Right cardiac atrium (tissue), 5 donors: ENCODE results near the gene WFDC5. TPM values are rescaled to one million over a fixed set of nuclear protein-coding genes. Genes with fewer than 3 reads are reported as not detected.

Experiments used
- ATAC-seq, 2 donors: fragments of 200-7000 bp; cut with Tn5 transposase; one replicate each; pipeline versions ENCODE4 v1.8.0 to v1.9.1; 2020; ENCODE audit warnings: moderate library complexity in 2 of 2, mild to moderate bottlenecking in 1 of 2
- DNase-seq, 3 donors: peaks; one replicate each; pipeline ENCODE4 v3.0.0-alpha.2; 2020
- H3K27ac ChIP-seq: one replicate; pipeline ENCODE4 v1.5.1; 2013; ENCODE audit warnings: mild to moderate bottlenecking, low read length, control low read depth, moderate library complexity
- H3K27me3 ChIP-seq: one replicate; pipeline ENCODE4 v1.6.1; 2013; ENCODE audit not compliant: control insufficient read depth, insufficient read depth
- H3K4me1 ChIP-seq: one replicate; pipeline ENCODE4 v1.6.1; 2013; ENCODE audit warnings: low read length; ENCODE audit not compliant: control insufficient read depth, insufficient read depth
- H3K4me3 ChIP-seq: one replicate; pipeline ENCODE4 v1.5.1; 2013; ENCODE audit warnings: low read length, control low read depth
- H3K9me3 ChIP-seq: one replicate; pipeline ENCODE4 v1.6.1; 2013; ENCODE audit warnings: low read length; ENCODE audit not compliant: control insufficient read depth
- WGBS: extraction: QIAGEN DNeasy Blood & Tissue Kit; methylation state at CpG from one replicate; pipeline ENCODE4 v1.1.7; 2013; 5-methylcytosine and 5-hydroxymethylcytosine counted together
- intact Hi-C, 4 donors: fragments of 100-400 bp; cut with DNase I; formaldehyde crosslinking; loops; one replicate each; pipeline versions ENCODE4 v1.11.0 to v1.14.0; 2022 to 2023
- polyA plus RNA-seq: library from polyadenylated mRNA; stranded (reverse); fragments of 200-250 nt; gene quantifications from one replicate; pipeline ENCODE4 v1.2.3, GENCODE V29; 2013
- total RNA-seq, 4 donors: library from RNA; stranded (reverse); fragmentation: NEBNext Ultra II Directional; extraction: Animal tissue kit (Norgen Biotek cat#: 25700); gene quantifications; one replicate each; pipeline ENCODE4 v1.2.1, GENCODE V29; 2021
- donor health status: healthy with polysubstance abuse.
- donor health status: DM: no; HTN: yes; CAD: no.
- donor health status: DM: no; HTN: no; CAD: no.
- donor health status: DM: no; HTN: yes; CAD: no; lungs with severe emphysema.
- donor health status: DM: yes; HTN: yes; CAD: no.

Gene WFDC5
- total and polyA plus RNA-seq, 5 donors, result not detected

DNA sequence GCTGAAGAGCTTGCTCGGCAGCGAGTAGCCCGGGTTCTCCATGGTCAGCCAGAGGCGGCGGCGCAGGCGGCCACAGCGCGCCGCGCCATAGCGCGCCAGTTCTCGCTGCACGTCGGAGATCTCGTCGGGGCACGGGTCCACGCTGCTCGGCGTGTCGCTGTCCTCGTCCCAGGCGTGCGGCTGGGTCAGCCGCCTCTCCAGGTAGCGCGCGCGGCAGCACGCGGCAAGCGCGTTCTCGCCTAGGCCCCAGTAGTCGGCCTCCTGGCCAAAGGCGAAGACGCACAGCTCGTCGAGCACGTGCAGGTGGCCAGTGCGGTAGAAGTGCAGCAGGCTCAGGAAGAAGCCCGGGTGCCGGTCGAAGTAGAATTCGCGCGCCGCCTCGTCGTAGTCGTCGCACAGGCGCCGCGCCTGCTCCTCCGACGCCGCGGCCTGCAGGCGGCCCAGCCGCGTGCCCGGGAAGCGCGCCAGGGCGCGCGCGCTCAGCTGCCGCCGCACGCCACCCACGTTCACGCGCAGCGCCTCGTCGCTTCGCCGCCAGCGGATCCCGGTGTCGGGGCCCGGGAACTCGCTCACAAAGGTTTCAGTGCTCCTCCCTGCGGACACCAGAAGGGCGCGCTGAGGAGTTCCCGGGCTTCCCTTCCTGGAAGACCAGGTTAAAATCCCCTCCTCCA, 16.7 kb downstream of the WFDC5 start:
- Histone ChIP-seq H3K27me3 (no peaks in the 10 kb centered on the region), H3K27ac (no peak overlapping the region), H3K4me3 (peak overlapping the region; percentile 2), H3K9me3 (no peaks in the 10 kb centered on the region), H3K4me1 (no peaks in the 10 kb centered on the region)
- intact Hi-C loops, result loop anchor here (5.0 to 10.0 kb wide), 5 partner anchors 51 to 194 kb away; no protein-coding TSS in a partner anchor
- ATAC-seq, result peak; percentile 10 to 22
- DNase-seq, result peak in 2 of 3 donors; percentile 31 to 72
- 6% methylated on average over 91 of the region's 91 CpGs for WGBS

DNA sequence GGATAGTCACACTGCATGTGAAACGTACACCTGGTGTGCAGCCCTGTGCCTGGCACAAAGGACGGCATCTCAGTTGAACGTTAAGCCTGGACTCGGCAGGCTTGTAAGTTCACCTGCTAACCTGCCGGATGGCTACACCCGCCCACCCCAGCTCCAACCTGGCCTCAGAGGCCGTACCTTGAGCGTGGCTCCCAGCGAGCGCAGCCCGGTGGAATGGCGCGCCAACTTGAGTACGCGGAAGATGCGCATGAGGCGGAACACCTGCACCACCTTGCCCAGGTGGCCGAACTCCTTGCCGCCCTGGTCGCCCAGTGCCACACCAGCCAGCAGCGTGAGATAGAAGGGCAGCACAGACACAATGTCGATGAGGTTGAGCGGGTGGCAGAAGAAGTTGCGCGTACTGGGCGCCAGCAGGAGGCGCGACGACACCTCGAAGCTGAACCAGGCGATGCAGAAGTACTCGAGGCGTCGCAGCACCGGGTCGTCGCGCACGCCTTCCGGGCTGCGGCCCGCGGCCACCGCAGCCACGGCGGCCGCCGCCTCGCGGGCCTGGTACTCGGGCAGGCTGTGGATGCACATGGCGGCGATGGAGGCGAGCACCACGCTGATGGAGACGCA, 17.4 kb downstream of the WFDC5 start:
- peak in 2 of 3 donors; percentile 57 to 58 for DNase-seq
- Histone ChIP-seq H3K4me3 (peak overlapping the region; percentile 2), H3K27me3 (no peaks in the 10 kb centered on the region), H3K4me1 (no peaks in the 10 kb centered on the region), H3K27ac (no peak overlapping the region), H3K9me3 (no peaks in the 10 kb centered on the region)
- intact Hi-C loops, result loop anchor here (2.0 to 10.0 kb wide), 6 partner anchors 50 to 195 kb away; no protein-coding TSS in a partner anchor
- no peak for ATAC-seq
- WGBS, result 25% methylated on average over 56 of the region's 56 CpGs

DNA sequence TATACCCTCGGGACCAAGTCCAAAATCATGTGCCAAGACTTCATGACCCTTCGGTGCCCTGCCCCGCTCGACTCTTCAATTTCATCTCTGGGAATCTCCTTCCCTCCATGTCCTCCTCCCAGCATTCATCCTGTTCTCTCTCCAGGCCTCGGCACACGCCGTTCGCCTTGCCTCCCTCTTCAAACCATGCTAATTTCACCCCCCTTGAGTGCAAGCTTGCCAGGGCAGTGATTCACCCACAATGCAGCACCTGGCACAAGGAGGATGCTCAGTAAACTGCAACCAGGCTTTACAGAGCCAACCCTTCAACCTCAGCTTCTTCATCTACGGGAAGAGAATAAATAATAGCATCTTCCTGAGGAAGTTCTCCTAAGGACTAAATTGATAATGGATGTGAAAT, 18.2 kb downstream of the WFDC5 start:
- H3K9me3 ChIP-seq, result no peaks in the 10 kb centered on the region
- DNase-seq, result no peak
- no peak overlapping the region for H3K4me3 ChIP-seq
- ATAC-seq, result no peak
- intact Hi-C loops, result loop anchor here (2.0 to 10.0 kb wide), 6 partner anchors 49 to 196 kb away; no protein-coding TSS in a partner anchor
- WGBS, result 75% methylated on average over 9 of the region's 9 CpGs
- no peak overlapping the region for H3K27ac ChIP-seq
- H3K4me1 ChIP-seq, result no peaks in the 10 kb centered on the region
- H3K27me3 ChIP-seq, result no peaks in the 10 kb centered on the region

DNA sequence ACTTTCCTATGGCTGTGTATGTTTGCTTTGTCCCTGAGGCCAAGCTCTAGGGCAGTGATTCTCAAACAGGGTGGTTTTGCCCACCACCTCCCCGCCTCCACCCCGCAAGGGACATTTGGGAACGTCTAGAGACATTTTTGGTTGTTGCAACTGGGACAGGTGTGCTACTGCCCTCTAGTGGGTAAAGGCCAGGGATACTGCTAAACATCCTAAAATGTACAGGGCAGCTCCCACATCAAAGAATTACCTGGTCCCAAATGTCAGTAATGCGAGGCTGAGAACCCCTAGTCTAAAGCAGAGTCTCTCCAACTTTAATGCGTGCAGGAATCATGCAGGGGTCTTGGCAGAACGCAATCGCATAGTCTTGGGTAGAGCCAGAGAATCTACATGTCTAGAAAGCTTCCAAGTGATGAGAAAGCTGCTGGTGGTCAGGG, 19.2 kb downstream of the WFDC5 start:
- DNase-seq (peak in 2 of 3 donors; percentile 31 to 56), ATAC-seq (peak in 1 of 2 donors; percentile 62)
- H3K27me3 ChIP-seq, result no peaks in the 10 kb centered on the region
- WGBS, result 5% methylated on average over 7 of the region's 7 CpGs
- H3K27ac ChIP-seq, result no peak overlapping the region
- H3K4me3 ChIP-seq, result no peak overlapping the region
- H3K4me1 ChIP-seq, result no peaks in the 10 kb centered on the region
- intact Hi-C loops, result loop anchor here (2.0 to 10.0 kb wide), 6 partner anchors 49 to 196 kb away; no protein-coding TSS in a partner anchor
- H3K9me3 ChIP-seq, result no peaks in the 10 kb centered on the region

DNA sequence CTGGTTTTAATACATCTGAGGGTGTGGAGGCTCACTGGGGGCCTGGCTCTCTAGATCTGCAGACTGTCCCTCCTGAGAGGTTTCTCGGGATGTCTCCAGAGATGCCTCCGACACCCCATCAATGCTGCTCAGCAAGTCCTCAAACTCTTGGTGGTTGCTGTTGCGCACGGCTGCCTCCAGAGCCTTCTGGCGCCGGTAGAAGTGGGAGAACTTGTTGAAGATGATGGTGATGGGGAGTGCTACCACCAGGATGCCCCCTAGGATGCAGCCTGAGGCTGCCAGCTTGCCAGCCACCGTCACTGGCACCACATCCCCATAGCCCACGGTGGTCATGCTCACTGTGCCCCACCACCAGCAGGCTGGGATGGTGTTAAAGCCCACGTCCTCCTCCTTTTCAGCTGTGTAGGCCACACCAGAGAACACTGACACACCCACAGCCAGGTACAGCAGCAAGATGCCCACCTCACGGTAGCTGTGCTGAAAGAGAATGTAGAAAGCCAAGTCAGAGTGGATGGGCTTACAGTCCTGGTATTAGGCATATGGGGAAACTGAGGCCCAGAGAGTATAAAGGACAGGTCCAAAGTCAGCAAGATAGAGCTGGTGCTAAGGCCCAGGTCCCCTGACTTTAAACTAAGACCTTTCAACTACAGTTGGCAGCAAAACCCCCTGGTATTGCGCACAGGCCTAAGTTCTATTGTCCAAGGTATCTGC, 20.0 kb downstream of the WFDC5 start:
- H3K4me3 ChIP-seq, result no peak overlapping the region
- H3K27ac ChIP-seq, result no peak overlapping the region
- intact Hi-C loops, result loop anchor here (5.0 to 10.0 kb wide), 5 partner anchors 48 to 197 kb away; no protein-coding TSS in a partner anchor
- H3K27me3 ChIP-seq, result no peaks in the 10 kb centered on the region
- DNase-seq (no peak), ATAC-seq (no peak)
- 92% methylated on average over 11 of the region's 11 CpGs for WGBS
- H3K9me3 ChIP-seq, result no peaks in the 10 kb centered on the region
- no peaks in the 10 kb centered on the region for H3K4me1 ChIP-seq

DNA sequence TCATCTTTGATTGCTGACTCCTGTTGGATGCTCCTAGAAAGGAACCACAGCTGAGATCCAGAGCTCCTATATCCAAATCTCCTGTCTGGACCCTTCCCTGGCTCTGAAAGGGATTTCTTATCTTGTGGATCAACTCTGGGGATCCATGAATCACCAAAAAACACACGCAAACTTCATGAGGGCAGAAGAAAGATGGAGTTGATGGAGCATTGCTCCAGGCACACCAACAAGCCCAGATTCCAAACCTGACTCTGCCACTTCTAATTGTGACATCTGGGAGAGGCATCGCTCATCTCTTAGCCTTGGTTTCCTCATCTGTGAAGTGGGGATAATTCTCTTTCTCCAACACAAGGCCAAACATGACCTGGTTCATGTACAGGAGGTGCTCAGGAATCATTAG, 20.8 kb downstream of the WFDC5 start:
- H3K4me1 ChIP-seq, result no peaks in the 10 kb centered on the region
- H3K9me3 ChIP-seq, result no peaks in the 10 kb centered on the region
- 95% methylated on average over 2 of the region's 2 CpGs for WGBS
- ATAC-seq (no peak), DNase-seq (no peak)
- no peak overlapping the region for H3K27ac ChIP-seq
- H3K27me3 ChIP-seq, result no peaks in the 10 kb centered on the region
- H3K4me3 ChIP-seq, result no peak overlapping the region
- intact Hi-C loops, result loop anchor here in 2 of 4 donors (10.0 kb wide), 2 partner anchors 49 to 89 kb away; no protein-coding TSS in a partner anchor

DNA sequence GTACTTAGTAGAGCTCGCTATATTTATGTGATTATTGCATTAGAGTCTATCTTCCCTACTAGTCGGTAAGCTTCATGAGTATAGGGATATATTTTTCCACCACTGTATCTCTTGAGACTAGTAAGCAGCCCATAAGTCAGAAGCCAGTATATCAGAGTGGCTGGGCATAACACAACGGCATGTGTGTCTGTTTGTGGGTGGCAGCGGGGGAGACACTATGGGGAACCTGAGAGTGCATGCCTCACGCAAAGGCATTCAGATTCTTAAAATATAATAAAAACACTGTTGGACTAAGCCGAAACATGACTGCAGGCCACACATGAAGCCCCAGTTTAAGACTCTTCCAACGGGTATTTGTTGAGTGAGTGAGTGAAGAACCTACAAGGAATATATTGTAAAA, 22.1 kb downstream of the WFDC5 start:
- H3K27me3 ChIP-seq, result no peaks in the 10 kb centered on the region
- ATAC-seq (no peak), DNase-seq (no peak)
- H3K9me3 ChIP-seq, result no peaks in the 10 kb centered on the region
- WGBS, result 84% methylated on average over 7 of the region's 7 CpGs
- H3K4me1 ChIP-seq, result no peaks in the 10 kb centered on the region
- H3K27ac ChIP-seq, result no peak overlapping the region
- intact Hi-C loops, result loop anchor here in 2 of 4 donors (10.0 kb wide), 2 partner anchors 48 to 88 kb away; no protein-coding TSS in a partner anchor
- H3K4me3 ChIP-seq, result no peak overlapping the region

DNA sequence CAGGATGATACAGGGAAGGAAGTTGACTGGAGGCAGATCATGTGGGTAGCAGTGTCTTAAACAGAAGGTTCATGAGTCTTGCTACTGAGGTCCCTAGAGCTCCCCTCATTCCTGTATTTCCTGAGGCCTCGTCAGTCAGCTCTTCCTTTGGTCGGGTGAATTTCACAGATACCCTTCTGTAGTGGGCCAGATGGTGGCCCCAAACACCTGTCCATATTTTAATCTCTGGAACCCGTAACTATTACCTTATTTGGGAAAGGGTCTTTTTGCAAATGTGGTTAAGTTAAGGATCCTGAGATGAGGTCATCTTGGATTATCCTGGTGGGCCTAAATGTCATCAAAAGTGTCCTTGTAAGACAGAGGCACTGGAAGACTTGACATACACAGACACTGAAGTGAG, 23.6 kb downstream of the WFDC5 start:
- 78% methylated on average over 3 of the region's 3 CpGs for WGBS
- Histone ChIP-seq H3K4me1 (no peaks in the 10 kb centered on the region), H3K27me3 (no peaks in the 10 kb centered on the region), H3K9me3 (no peaks in the 10 kb centered on the region), H3K4me3 (no peak overlapping the region), H3K27ac (no peak overlapping the region)
- no peak for DNase-seq
- intact Hi-C loops, result loop anchor here in 2 of 4 donors (10.0 kb wide), 2 partner anchors 47 to 87 kb away; no protein-coding TSS in a partner anchor
- ATAC-seq, result no peak

DNA sequence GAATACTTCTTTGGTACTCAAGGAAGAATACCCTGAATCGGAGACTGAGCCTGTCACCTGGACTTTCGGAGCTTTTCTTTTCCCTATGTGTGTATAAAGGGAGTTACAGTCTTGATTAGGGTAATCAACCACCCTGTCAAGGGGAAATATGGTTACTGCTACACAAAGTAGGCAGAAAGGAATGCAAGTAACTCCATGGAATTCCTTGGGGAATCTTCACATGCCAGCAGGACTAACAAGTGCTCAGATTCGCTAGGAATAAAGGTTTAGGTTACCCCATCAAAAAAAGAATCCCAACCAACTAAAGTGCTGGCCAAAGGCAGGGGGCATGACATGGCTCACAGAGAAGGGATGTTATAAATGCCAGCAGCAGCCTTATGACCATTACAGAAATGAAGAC, 24.5 kb downstream of the WFDC5 start:
- intact Hi-C loops, result loop anchor here in 2 of 4 donors (10.0 kb wide), 2 partner anchors 46 to 86 kb away; no protein-coding TSS in a partner anchor
- no peak for ATAC-seq
- 94% methylated on average over 3 of the region's 3 CpGs for WGBS

DNA sequence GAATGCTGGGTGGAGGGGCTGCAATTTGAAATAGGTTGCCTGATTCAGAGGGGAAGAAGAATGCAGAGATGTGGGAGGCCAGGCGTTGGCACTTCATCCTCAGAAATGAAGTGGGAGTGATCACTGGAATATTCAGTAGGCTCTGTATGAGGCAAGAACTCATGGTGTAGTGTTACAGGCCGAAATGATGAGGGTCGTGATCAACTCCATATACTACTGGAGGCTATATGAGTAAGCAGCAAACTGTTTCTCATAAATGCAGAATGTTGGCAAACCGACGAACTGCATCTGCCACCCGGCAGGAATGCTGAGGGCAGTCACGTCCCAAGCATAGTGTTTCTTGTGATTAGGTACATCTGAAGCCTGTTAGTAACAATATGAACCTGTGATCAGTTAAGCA, 26.7 kb downstream of the WFDC5 start:
- no peak for ATAC-seq
- intact Hi-C loops, result no loop called here
- no peak overlapping the region for H3K4me3 ChIP-seq

More for the DNA sequence above, 24.5 kb downstream of the WFDC5 start:
- no peak for DNase-seq
- H3K4me3 ChIP-seq, result no peak overlapping the region
- H3K27me3 ChIP-seq, result no peaks in the 10 kb centered on the region
- H3K4me1 ChIP-seq, result no peaks in the 10 kb centered on the region
- H3K27ac ChIP-seq, result no peak overlapping the region
- no peaks in the 10 kb centered on the region for H3K9me3 ChIP-seq

More for the DNA sequence above, 26.7 kb downstream of the WFDC5 start:
- DNase-seq, result no peak
- Histone ChIP-seq H3K27ac (no peak overlapping the region), H3K9me3 (no peaks in the 10 kb centered on the region), H3K4me1 (no peaks in the 10 kb centered on the region), H3K27me3 (no peaks in the 10 kb centered on the region)
- 71% methylated on average over 7 of the region's 7 CpGs for WGBS
